Activated CD8-positive, alpha-beta T cell treated with anti-CD3 and anti-CD28 coated beads for 36 hours (primary cell): Measurements from ENCODE around the gene CPN2. TPM values are rescaled to one million over a fixed set of nuclear protein-coding genes. Genes with fewer than 3 reads are reported as not detected.

Source experiments
- ATAC-seq: fragments of 200-7000 bp; cut with Tn5 transposase; one replicate; pipeline ENCODE4 v1.10.0; 2021; ENCODE audit warnings: mild to moderate bottlenecking, moderate library complexity
- CTCF ChIA-PET: fragments of 350-600 bp; sonication (Branson Sonifier 250); formaldehyde crosslinking; loops from one replicate; lab custom pipeline; 2021; ENCODE audit warnings: antibody characterized with exemption; lab: Charles Lee
- POLR2A ChIA-PET: fragments of 350-600 bp; sonication (Branson Sonifier 250); formaldehyde crosslinking; loops from one replicate; lab custom pipeline; 2021; ENCODE audit warnings: antibody characterized with exemption; lab: Charles Lee
- DNase-seq: peaks from one replicate; pipeline ENCODE4 v3.0.0-alpha.2; 2020
- H3K27ac Mint-ChIP-seq: one replicate; pipeline ENCODE4 v1.8.0; 2021; ENCODE audit warnings: mild to moderate bottlenecking, mixed read lengths
- H3K27me3 Mint-ChIP-seq: one replicate; pipeline ENCODE4 v1.8.0; 2021; ENCODE audit warnings: mixed read lengths
- H3K36me3 Mint-ChIP-seq: one replicate; pipeline ENCODE4 v1.8.0; 2021; ENCODE audit warnings: low read depth, mixed read lengths
- H3K4me1 Mint-ChIP-seq: one replicate; pipeline ENCODE4 v1.8.0; 2021; ENCODE audit warnings: low read depth, mixed read lengths
- H3K4me3 Mint-ChIP-seq: one replicate; pipeline ENCODE4 v1.8.0; 2021; ENCODE audit warnings: mild to moderate bottlenecking, moderate library complexity, mixed read lengths
- H3K9me3 Mint-ChIP-seq: one replicate; pipeline ENCODE4 v1.8.0; 2021; ENCODE audit warnings: mixed read lengths
- CTCF ChIP-seq: fragments of 200-600 bp; IDR thresholded peaks from one replicate; pipeline ENCODE4 v1.8.0; 2022; ENCODE audit warnings: antibody characterized with exemption, mild to moderate bottlenecking
- intact Hi-C: fragments of 100-400 bp; cut with micrococcal nuclease; formaldehyde crosslinking; loops from one replicate; pipeline ENCODE4 v1.10.0; 2022
- total RNA-seq, 2 experiments: library from RNA; stranded (reverse); gene quantifications; one replicate each; pipeline ENCODE4 v1.2.3, GENCODE V29; 2021

Gene CPN2
- total RNA-seq, 2 experiments from 2014 or later, result not detected

DNA sequence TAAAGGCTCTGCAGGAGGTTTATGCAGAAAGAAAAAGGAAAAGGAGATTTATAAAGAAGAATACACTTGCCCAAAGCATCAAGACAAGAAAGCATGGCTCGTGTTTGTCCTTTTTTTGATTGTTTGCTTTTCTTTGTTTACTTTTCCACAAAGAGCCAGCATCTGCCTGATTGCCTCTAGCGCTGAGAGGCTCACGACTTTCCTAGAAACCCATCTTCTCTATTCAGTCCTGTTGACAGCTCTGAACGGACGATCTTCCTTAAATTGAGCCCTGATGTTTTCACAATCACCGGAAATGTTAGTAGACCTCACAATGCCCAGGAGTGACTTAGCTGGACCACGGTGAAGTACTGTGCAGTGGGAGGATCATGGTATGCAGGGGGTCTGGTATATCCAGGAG is 35.5 kb upstream of the CPN2 start:
- ChIA-PET POLR2A (interaction anchor here (1.2 kb wide), 2 partner anchors 9 to 11 kb away, joined by 4 read pairs; no protein-coding TSS in a partner anchor), CTCF (interaction anchor here (1.3 to 2.5 kb wide), 3 partner anchors 11 to 42 kb away, joined by 3 to 11 read pairs (median 5); no protein-coding TSS in a partner anchor)
- H3K27ac Mint-ChIP-seq, result no peak overlapping the region
- no peaks in the 10 kb centered on the region for H3K36me3 Mint-ChIP-seq
- no peak for DNase-seq
- H3K9me3 Mint-ChIP-seq, result peaks cover 6% of the 10 kb centered on the region
- H3K4me3 Mint-ChIP-seq, result no peak overlapping the region
- no peak for ATAC-seq
- peaks cover 2% of the 10 kb centered on the region for H3K27me3 Mint-ChIP-seq
- intact Hi-C loops, result no loop called here
- TF ChIP-seq CTCF, result no peak
- no peaks in the 10 kb centered on the region for H3K4me1 Mint-ChIP-seq

- ATAC-seq (no peak), DNase-seq (no peak)
- no peak overlapping the region for H3K27ac Mint-ChIP-seq
- no peaks in the 10 kb centered on the region for H3K4me1 Mint-ChIP-seq
- H3K9me3 Mint-ChIP-seq, result peaks cover 6% of the 10 kb centered on the region
- H3K27me3 Mint-ChIP-seq, result peaks cover 2% of the 10 kb centered on the region
- no peaks in the 10 kb centered on the region for H3K36me3 Mint-ChIP-seq
- ChIA-PET CTCF (interaction anchor here (1.3 to 2.5 kb wide), 2 partner anchors 36 to 42 kb away, joined by 3 to 11 read pairs; no protein-coding TSS in a partner anchor), POLR2A (interaction anchor here (0.5 to 1.2 kb wide), 3 partner anchors 10 to 256 kb away, joined by 3 to 4 read pairs (median 4); no protein-coding TSS in a partner anchor)
- no peak overlapping the region for H3K4me3 Mint-ChIP-seq
- no peak for TF ChIP-seq CTCF
- intact Hi-C loops, result no loop called here
Measured at GRCh38 chr3:194386066-194386465, 34.9 kb upstream of the CPN2 start.

DNA sequence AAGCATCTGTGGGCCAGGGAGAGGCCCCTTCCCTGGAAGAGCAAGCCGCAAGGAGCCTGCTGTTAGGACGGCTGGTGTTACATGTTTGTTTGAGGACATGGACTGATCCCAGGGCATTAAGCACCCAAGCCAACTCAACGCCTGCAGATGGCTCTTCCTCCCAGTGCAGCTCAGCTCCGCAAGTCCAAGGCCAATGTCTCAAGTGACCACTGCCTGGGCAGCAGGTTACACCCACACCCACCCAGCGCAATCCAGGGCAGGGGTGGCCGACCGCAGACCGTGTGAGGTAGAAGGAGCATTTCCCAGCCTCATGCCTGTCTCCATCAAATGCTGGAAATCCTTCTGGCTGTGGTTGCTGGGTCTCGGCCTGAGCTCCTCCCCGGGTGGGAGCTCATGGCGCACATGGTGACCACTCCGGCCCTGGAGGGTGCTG is 33.5 kb upstream of the CPN2 start:
- Mint-ChIP-seq H3K36me3 (no peaks in the 10 kb centered on the region), H3K4me1 (no peaks in the 10 kb centered on the region), H3K27me3 (peaks cover 2% of the 10 kb centered on the region), H3K27ac (no peak overlapping the region), H3K4me3 (no peak overlapping the region), H3K9me3 (no peaks in the 10 kb centered on the region)
- ATAC-seq, result no peak
- intact Hi-C loops, result no loop called here
- TF ChIP-seq CTCF, result no peak
- POLR2A ChIA-PET, result no interaction called here
- CTCF ChIA-PET, result no interaction called here
- no peak for DNase-seq

- ChIA-PET POLR2A (no interaction called here), CTCF (no interaction called here)
- Mint-ChIP-seq H3K27me3 (peaks cover 2% of the 10 kb centered on the region), H3K36me3 (no peaks in the 10 kb centered on the region), H3K27ac (no peak overlapping the region), H3K4me1 (no peaks in the 10 kb centered on the region), H3K9me3 (no peaks in the 10 kb centered on the region), H3K4me3 (no peak overlapping the region)
- DNase-seq, result no peak
- no peak for ATAC-seq
- intact Hi-C loops, result no loop called here
- TF ChIP-seq CTCF, result no peak
Measured at GRCh38 chr3:194384156-194384555, 33.0 kb upstream of the CPN2 start.

DNA sequence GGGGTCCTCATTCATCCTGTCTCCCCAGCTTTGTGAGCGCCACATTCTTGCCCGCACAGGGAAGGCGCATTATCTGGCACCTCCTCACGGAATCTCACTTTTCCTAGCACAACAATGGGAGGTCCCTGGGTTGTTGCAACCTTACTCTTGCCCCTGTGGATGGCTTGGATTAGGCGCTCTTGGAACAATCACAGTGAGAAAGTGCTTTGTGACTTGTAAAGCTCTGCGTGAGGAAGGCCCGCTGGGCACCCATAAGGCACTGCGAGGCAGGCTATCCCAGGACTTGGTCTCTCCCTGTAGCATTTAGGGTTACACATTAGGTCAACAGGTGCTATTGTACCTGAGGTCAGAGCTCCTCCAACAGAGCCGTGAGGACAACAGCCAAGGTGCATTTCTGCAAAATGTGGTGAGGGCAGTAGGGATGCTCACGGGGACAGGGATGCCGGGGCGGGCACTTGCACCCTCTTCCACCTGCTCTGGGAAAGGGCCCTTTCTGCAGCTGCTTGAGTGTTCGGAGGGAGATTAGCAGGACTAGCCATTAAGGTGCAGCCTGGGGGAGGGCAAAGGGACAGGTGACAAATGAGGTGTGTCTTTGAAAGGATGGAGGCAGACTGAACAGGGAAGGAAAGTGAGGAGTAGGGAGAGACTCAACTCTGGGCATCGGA is 32.3 kb upstream of the CPN2 start:
- intact Hi-C loops, result no loop called here
- Mint-ChIP-seq H3K4me1 (no peaks in the 10 kb centered on the region), H3K27me3 (peaks cover 5% of the 10 kb centered on the region), H3K36me3 (no peaks in the 10 kb centered on the region), H3K27ac (no peak overlapping the region), H3K4me3 (no peak overlapping the region), H3K9me3 (no peaks in the 10 kb centered on the region)
- ATAC-seq (no peak), DNase-seq (no peak)
- no peak for TF ChIP-seq CTCF
- ChIA-PET CTCF (interaction anchor here (1.1 to 2.0 kb wide), 2 partner anchors 38 to 49 kb away, joined by 3 to 7 read pairs; no protein-coding TSS in a partner anchor), POLR2A (no interaction called here)
